Smooth muscle cell (in vitro differentiated cells): Measurements from ENCODE around the gene LIPG. TPM values are rescaled to one million over a fixed set of nuclear protein-coding genes. Genes with fewer than 3 reads are reported as not detected.

Experiments used
- DNase-seq: peaks from one replicate; lab custom pipeline; 2025; ENCODE audit not compliant: unreplicated experiment; lab: John Stamatoyannopoulos, UW
- H2AFZ ChIP-seq: fragments of 200-600 bp; sonication (generic); 2 replicates; pipeline ENCODE4 v1.6.0; 2016; ENCODE audit warnings: antibody characterized with exemption, low read depth, mild to moderate bottlenecking
- H3F3A ChIP-seq: fragments of 200-600 bp; sonication (generic); 2 replicates; pipeline ENCODE4 v1.6.0; 2017; ENCODE audit warnings: antibody characterized with exemption, low read depth
- H3K27ac ChIP-seq: fragments of 200-600 bp; sonication (generic); 2 replicates; pipeline ENCODE4 v1.5.1; 2016; ENCODE audit warnings: low read depth, mild to moderate bottlenecking
- H3K27me3 ChIP-seq: fragments of 200-600 bp; sonication (generic); 2 replicates; pipeline ENCODE4 v1.6.1; 2016; ENCODE audit warnings: low read depth, mild to moderate bottlenecking
- H3K36me3 ChIP-seq: fragments of 200-600 bp; sonication (generic); 2 replicates; pipeline ENCODE4 v1.5.1; 2016; ENCODE audit warnings: low read depth
- H3K4me1 ChIP-seq: fragments of 200-600 bp; sonication (generic); 2 replicates; pipeline ENCODE4 v1.5.1; 2016; ENCODE audit warnings: low read depth
- H3K4me2 ChIP-seq: fragments of 200-600 bp; sonication (generic); 2 replicates; pipeline ENCODE4 v1.6.0; 2016; ENCODE audit warnings: mild to moderate bottlenecking
- H3K4me3 ChIP-seq: fragments of 200-600 bp; sonication (generic); 2 replicates; pipeline ENCODE4 v1.5.1; 2016; ENCODE audit warnings: mild to moderate bottlenecking
- H3K79me2 ChIP-seq: fragments of 200-600 bp; sonication (generic); 2 replicates; pipeline ENCODE4 v1.6.0; 2016; ENCODE audit warnings: low read depth, mild to moderate bottlenecking
- H3K9ac ChIP-seq: fragments of 200-600 bp; sonication (generic); 2 replicates; pipeline ENCODE4 v1.6.0; 2016; ENCODE audit warnings: low read depth
- H3K9me3 ChIP-seq: fragments of 200-600 bp; sonication (generic); replicated peaks from 2 replicates; pipeline ENCODE4 v1.5.1; 2016; ENCODE audit warnings: low read depth
- H4K20me1 ChIP-seq: fragments of 200-600 bp; sonication (generic); 2 replicates; pipeline ENCODE4 v1.6.0; 2016; ENCODE audit warnings: low read depth
- CTCF ChIP-seq: fragments of 200-600 bp; sonication (generic); IDR thresholded peaks from 2 replicates; pipeline ENCODE4 v1.5.1; 2017; ENCODE audit warnings: borderline replicate concordance, mild to moderate bottlenecking, antibody characterized with exemption; ENCODE audit not compliant: insufficient read depth, poor library complexity, severe bottlenecking
- WGBS: methylation state at CpG from one replicate; pipeline ENCODE4 v1.1.7; 2016; ENCODE audit warnings: low lambda C conversion rate; 5-methylcytosine and 5-hydroxymethylcytosine counted together
- polyA plus RNA-seq: library from polyadenylated mRNA; unstranded; fragments of >200 nt; fragmentation: Nextera tagmentation; extraction: Ambion mirVana; gene quantifications from 2 replicates; pipeline ENCODE4 v1.2.1, GENCODE V29; 2016
- total RNA-seq: library from RNA; depleted of rRNA; stranded (reverse); fragments of >200 nt; gene quantifications from 2 replicates; pipeline ENCODE4 v1.2.3, GENCODE V29; 2014

Gene LIPG
- total and polyA plus RNA-seq, 2 experiments from 2014 or later = 15.3 to 25.6 TPM

- no peak overlapping the region for H3K27ac ChIP-seq
- WGBS = 50% methylated on average over 11 of the region's 11 CpGs
- no peak for DNase-seq
- no peaks in the 10 kb centered on the region for H3K9me3 ChIP-seq
- H3K9ac ChIP-seq = no peak overlapping the region
- no peaks in the 10 kb centered on the region for H3K27me3 ChIP-seq
- H3K4me1 ChIP-seq = peaks cover 11% of the 10 kb centered on the region
- no peaks in the 10 kb centered on the region for H3K79me2 ChIP-seq
- no peak for TF ChIP-seq CTCF
- H3K36me3 ChIP-seq = no peaks in the 10 kb centered on the region
- no peaks in the 10 kb centered on the region for H4K20me1 ChIP-seq
- no peak overlapping the region for H2AFZ ChIP-seq
- H3K4me2 ChIP-seq = no peak overlapping the region
- no peak overlapping the region for H3K4me3 ChIP-seq
- peaks cover 1% of the 10 kb centered on the region for H3F3A ChIP-seq
Measured at GRCh38 chr18:49618742-49619681, 57.2 kb downstream of the LIPG start.

GRCh38 chr18:49619801-49620200 is 57.9 kb downstream of the LIPG start:
- Histone ChIP-seq H3K27ac (no peak overlapping the region), H3K36me3 (no peaks in the 10 kb centered on the region), H2AFZ (no peak overlapping the region), H3K4me2 (no peak overlapping the region), H3K79me2 (no peaks in the 10 kb centered on the region), H4K20me1 (no peaks in the 10 kb centered on the region), H3K9me3 (no peaks in the 10 kb centered on the region), H3K27me3 (no peaks in the 10 kb centered on the region), H3K9ac (no peak overlapping the region), H3F3A (no peaks in the 10 kb centered on the region), H3K4me1 (peaks cover 10% of the 10 kb centered on the region), H3K4me3 (no peak overlapping the region)
- WGBS = 81% methylated on average over 7 of the region's 7 CpGs
- no peak for TF ChIP-seq CTCF
- no peak for DNase-seq

- WGBS = 100% methylated on average over 3 of the region's 3 CpGs
- Histone ChIP-seq H3K27ac (no peak overlapping the region), H3K9ac (no peak overlapping the region), H3K9me3 (no peaks in the 10 kb centered on the region), H3K27me3 (no peaks in the 10 kb centered on the region), H4K20me1 (no peaks in the 10 kb centered on the region), H3K79me2 (no peaks in the 10 kb centered on the region), H2AFZ (no peak overlapping the region), H3F3A (no peaks in the 10 kb centered on the region), H3K4me3 (no peak overlapping the region), H3K4me1 (peaks cover 10% of the 10 kb centered on the region), H3K4me2 (no peak overlapping the region), H3K36me3 (no peaks in the 10 kb centered on the region)
- no peak for DNase-seq
- no peak for TF ChIP-seq CTCF
Measured at GRCh38 chr18:49621301-49621700, 59.4 kb downstream of the LIPG start.
